ENCODE data around the gene CALN1.
"Not testable (repeated sequence)": the region's sequence is repeated elsewhere in the genome, so short reads cannot be mapped to it uniquely, and the experiment has no call there.

CALN1 gene

GRCh38 chr7:71752171-71752935 lies 659.8 kb downstream of the CALN1 start:
- DNase-seq (ENCODE audit: low read depth in 3 of 3), result peak in 2 of 3 donors; percentile 8 to 54

- DNase-seq (ENCODE audit: low read depth in 3 of 3), result no peak
Measured at GRCh38 chr7:71750290-71750689, 661.8 kb downstream of the CALN1 start.

- no peak for DNase-seq (ENCODE audit: low read depth in 3 of 3)
Measured at GRCh38 chr7:71746006-71746405, 666.1 kb downstream of the CALN1 start.

- DNase-seq (ENCODE audit: low read depth in 3 of 3), result no peak
Measured at GRCh38 chr7:71740174-71740560, 672.0 kb downstream of the CALN1 start.

GRCh38 chr7:71739520-71740173 lies 672.5 kb downstream of the CALN1 start:
- DNase-seq (ENCODE audit: low read depth in 3 of 3), result no peak

- not testable (repeated sequence) for DNase-seq (ENCODE audit: low read depth in 3 of 3)
Measured at GRCh38 chr7:71737931-71738540, 674.1 kb downstream of the CALN1 start.

- DNase-seq (ENCODE audit: low read depth in 3 of 3), result peak in 1 of 3 donors; percentile 16
Measured at GRCh38 chr7:71735961-71736556, 676.1 kb downstream of the CALN1 start.

GRCh38 chr7:71733107-71733870 lies 678.8 kb downstream of the CALN1 start:
- peak; percentile 41 to 68 (median 60) for DNase-seq (ENCODE audit: low read depth in 3 of 3)

GRCh38 chr7:71731740-71732139 lies 680.4 kb downstream of the CALN1 start:
- DNase-seq (ENCODE audit: low read depth in 3 of 3), result no peak

Data from stimulated activated CD4-positive, alpha-beta T cell treated with anti-CD3 and anti-CD28 coated beads, TNF-alpha, amount 100 ng/mL, for 48 hours (primary cell).